Measurements from ENCODE around the gene ATE1.

The ATE1 gene

GRCh38 chr10:121808835-121809234 is 119.0 kb downstream of the ATE1 start:
- Histone ChIP-seq H3K27ac (ENCODE audit: low read depth, low read length) (no peak overlapping the region), H3K9ac (ENCODE audit: low read length in 5 of 5) (no peak overlapping the region), H3K4me3 (ENCODE audit: low read depth in 1 of 5, low read length in 5 of 5) (no peak overlapping the region), H3K27me3 (ENCODE audit: control insufficient read depth in 5 of 5, insufficient read depth in 4 of 5, low read length in 5 of 5) (no peaks in the 10 kb centered on the region), H3K36me3 (ENCODE audit: control insufficient read depth in 5 of 5, insufficient read depth in 5 of 5, low read length in 5 of 5) (peaks cover 0 to 8% (median 3%) of the 10 kb centered on the region in 5 donors), H3K9me3 (ENCODE audit: control insufficient read depth in 5 of 5, low read length in 5 of 5) (no peaks in the 10 kb centered on the region), H3K4me1 (ENCODE audit: control insufficient read depth in 5 of 5, insufficient read depth in 5 of 5, low read length in 5 of 5) (no peaks in the 10 kb centered on the region)

GRCh38 chr10:121804460-121804859 is 123.4 kb downstream of the ATE1 start:
- Histone ChIP-seq H3K27ac (ENCODE audit: low read depth, low read length) (no peak overlapping the region), H3K27me3 (ENCODE audit: control insufficient read depth in 5 of 5, insufficient read depth in 4 of 5, low read length in 5 of 5) (no peaks in the 10 kb centered on the region), H3K4me3 (ENCODE audit: low read depth in 1 of 5, low read length in 5 of 5) (no peak overlapping the region), H3K4me1 (ENCODE audit: control insufficient read depth in 5 of 5, insufficient read depth in 5 of 5, low read length in 5 of 5) (no peaks in the 10 kb centered on the region), H3K9ac (ENCODE audit: low read length in 5 of 5) (no peak overlapping the region), H3K36me3 (ENCODE audit: control insufficient read depth in 5 of 5, insufficient read depth in 5 of 5, low read length in 5 of 5) (peaks cover 0 to 8% (median 0%) of the 10 kb centered on the region in 5 donors), H3K9me3 (ENCODE audit: control insufficient read depth in 5 of 5, low read length in 5 of 5) (no peaks in the 10 kb centered on the region)

- Histone ChIP-seq H3K27me3 (ENCODE audit: control insufficient read depth in 5 of 5, insufficient read depth in 4 of 5, low read length in 5 of 5) (no peaks in the 10 kb centered on the region), H3K4me3 (ENCODE audit: low read depth in 1 of 5, low read length in 5 of 5) (no peak overlapping the region), H3K9me3 (ENCODE audit: control insufficient read depth in 5 of 5, low read length in 5 of 5) (no peaks in the 10 kb centered on the region), H3K27ac (ENCODE audit: low read depth, low read length) (no peak overlapping the region), H3K9ac (ENCODE audit: low read length in 5 of 5) (no peak overlapping the region), H3K4me1 (ENCODE audit: control insufficient read depth in 5 of 5, insufficient read depth in 5 of 5, low read length in 5 of 5) (no peaks in the 10 kb centered on the region), H3K36me3 (ENCODE audit: control insufficient read depth in 5 of 5, insufficient read depth in 5 of 5, low read length in 5 of 5) (peaks cover 0 to 9% (median 3%) of the 10 kb centered on the region in 5 donors)
These were observed 124.2 kb downstream of the ATE1 start for GRCh38 chr10:121803611-121804010.

- Histone ChIP-seq H3K27me3 (ENCODE audit: control insufficient read depth in 5 of 5, insufficient read depth in 4 of 5, low read length in 5 of 5) (no peaks in the 10 kb centered on the region), H3K9ac (ENCODE audit: low read length in 5 of 5) (no peak overlapping the region), H3K27ac (ENCODE audit: low read depth, low read length) (no peak overlapping the region)
These were observed 127.0 kb downstream of the ATE1 start for GRCh38 chr10:121800831-121801230.

GRCh38 chr10:121800146-121800545 is 127.7 kb downstream of the ATE1 start:
- Histone ChIP-seq H3K27ac (ENCODE audit: low read depth, low read length) (no peak overlapping the region), H3K9me3 (ENCODE audit: control insufficient read depth in 5 of 5, low read length in 5 of 5) (no peaks in the 10 kb centered on the region), H3K4me3 (ENCODE audit: low read depth in 1 of 5, low read length in 5 of 5) (no peak overlapping the region), H3K27me3 (ENCODE audit: control insufficient read depth in 5 of 5, insufficient read depth in 4 of 5, low read length in 5 of 5) (no peaks in the 10 kb centered on the region), H3K36me3 (ENCODE audit: control insufficient read depth in 5 of 5, insufficient read depth in 5 of 5, low read length in 5 of 5) (peaks cover 0 to 4% (median 2%) of the 10 kb centered on the region in 5 donors), H3K9ac (ENCODE audit: low read length in 5 of 5) (no peak overlapping the region), H3K4me1 (ENCODE audit: control insufficient read depth in 5 of 5, insufficient read depth in 5 of 5, low read length in 5 of 5) (no peaks in the 10 kb centered on the region)

More at GRCh38 chr10:121800831-121801230, 127.0 kb downstream of the ATE1 start:
- Histone ChIP-seq H3K4me1 (ENCODE audit: control insufficient read depth in 5 of 5, insufficient read depth in 5 of 5, low read length in 5 of 5) (no peaks in the 10 kb centered on the region), H3K36me3 (ENCODE audit: control insufficient read depth in 5 of 5, insufficient read depth in 5 of 5, low read length in 5 of 5) (peaks cover 0 to 4% (median 2%) of the 10 kb centered on the region in 5 donors), H3K9me3 (ENCODE audit: control insufficient read depth in 5 of 5, low read length in 5 of 5) (no peaks in the 10 kb centered on the region), H3K4me3 (ENCODE audit: low read depth in 1 of 5, low read length in 5 of 5) (no peak overlapping the region)

GRCh38 chr10:121797490-121797889 is 130.3 kb downstream of the ATE1 start:
- H3K36me3 ChIP-seq (ENCODE audit: control insufficient read depth in 5 of 5, insufficient read depth in 5 of 5, low read length in 5 of 5): peaks cover 0 to 4% (median 2%) of the 10 kb centered on the region in 5 donors
- H3K9me3 ChIP-seq (ENCODE audit: control insufficient read depth in 5 of 5, low read length in 5 of 5): no peaks in the 10 kb centered on the region
- no peaks in the 10 kb centered on the region for H3K4me1 ChIP-seq (ENCODE audit: control insufficient read depth in 5 of 5, insufficient read depth in 5 of 5, low read length in 5 of 5)
- H3K27ac ChIP-seq (ENCODE audit: low read depth, low read length): no peak overlapping the region
- H3K27me3 ChIP-seq (ENCODE audit: control insufficient read depth in 5 of 5, insufficient read depth in 4 of 5, low read length in 5 of 5): no peaks in the 10 kb centered on the region
- H3K9ac ChIP-seq (ENCODE audit: low read length in 5 of 5): no peak overlapping the region
- H3K4me3 ChIP-seq (ENCODE audit: low read depth in 1 of 5, low read length in 5 of 5): no peak overlapping the region

GRCh38 chr10:121796342-121796741 is 131.5 kb downstream of the ATE1 start:
- Histone ChIP-seq H3K27me3 (ENCODE audit: control insufficient read depth in 5 of 5, insufficient read depth in 4 of 5, low read length in 5 of 5) (no peaks in the 10 kb centered on the region), H3K36me3 (ENCODE audit: control insufficient read depth in 5 of 5, insufficient read depth in 5 of 5, low read length in 5 of 5) (peaks cover 0 to 10% (median 4%) of the 10 kb centered on the region in 5 donors), H3K4me3 (ENCODE audit: low read depth in 1 of 5, low read length in 5 of 5) (no peak overlapping the region), H3K4me1 (ENCODE audit: control insufficient read depth in 5 of 5, insufficient read depth in 5 of 5, low read length in 5 of 5) (no peaks in the 10 kb centered on the region), H3K9ac (ENCODE audit: low read length in 5 of 5) (no peak overlapping the region), H3K27ac (ENCODE audit: low read depth, low read length) (no peak overlapping the region), H3K9me3 (ENCODE audit: control insufficient read depth in 5 of 5, low read length in 5 of 5) (no peaks in the 10 kb centered on the region)

GRCh38 chr10:121792198-121792597 is 135.6 kb downstream of the ATE1 start:
- H3K36me3 ChIP-seq (ENCODE audit: control insufficient read depth in 5 of 5, insufficient read depth in 5 of 5, low read length in 5 of 5): peaks cover 14 to 27% (median 18%) of the 10 kb centered on the region in 5 donors
- no peaks in the 10 kb centered on the region for H3K27me3 ChIP-seq (ENCODE audit: control insufficient read depth in 5 of 5, insufficient read depth in 4 of 5, low read length in 5 of 5)
- no peak overlapping the region for H3K4me3 ChIP-seq (ENCODE audit: low read depth in 1 of 5, low read length in 5 of 5)
- H3K9me3 ChIP-seq (ENCODE audit: control insufficient read depth in 5 of 5, low read length in 5 of 5): no peaks in the 10 kb centered on the region
- no peak overlapping the region for H3K27ac ChIP-seq (ENCODE audit: low read depth, low read length)
- no peak overlapping the region for H3K9ac ChIP-seq (ENCODE audit: low read length in 5 of 5)
- no peaks in the 10 kb centered on the region for H3K4me1 ChIP-seq (ENCODE audit: control insufficient read depth in 5 of 5, insufficient read depth in 5 of 5, low read length in 5 of 5)

GRCh38 chr10:121791761-121792160 is 136.1 kb downstream of the ATE1 start:
- peaks cover 14 to 27% (median 18%) of the 10 kb centered on the region in 5 donors for H3K36me3 ChIP-seq (ENCODE audit: control insufficient read depth in 5 of 5, insufficient read depth in 5 of 5, low read length in 5 of 5)
- H3K4me1 ChIP-seq (ENCODE audit: control insufficient read depth in 5 of 5, insufficient read depth in 5 of 5, low read length in 5 of 5): no peaks in the 10 kb centered on the region
- H3K27me3 ChIP-seq (ENCODE audit: control insufficient read depth in 5 of 5, insufficient read depth in 4 of 5, low read length in 5 of 5): no peaks in the 10 kb centered on the region
- no peak overlapping the region for H3K4me3 ChIP-seq (ENCODE audit: low read depth in 1 of 5, low read length in 5 of 5)
- H3K9me3 ChIP-seq (ENCODE audit: control insufficient read depth in 5 of 5, low read length in 5 of 5): no peaks in the 10 kb centered on the region
- no peak overlapping the region for H3K27ac ChIP-seq (ENCODE audit: low read depth, low read length)
- no peak overlapping the region for H3K9ac ChIP-seq (ENCODE audit: low read length in 5 of 5)

- no peak overlapping the region for H3K27ac ChIP-seq (ENCODE audit: low read depth, low read length)
- no peak overlapping the region for H3K9ac ChIP-seq (ENCODE audit: low read length in 5 of 5)
- peaks cover 14 to 27% (median 18%) of the 10 kb centered on the region in 5 donors for H3K36me3 ChIP-seq (ENCODE audit: control insufficient read depth in 5 of 5, insufficient read depth in 5 of 5, low read length in 5 of 5)
- no peaks in the 10 kb centered on the region for H3K4me1 ChIP-seq (ENCODE audit: control insufficient read depth in 5 of 5, insufficient read depth in 5 of 5, low read length in 5 of 5)
- no peaks in the 10 kb centered on the region for H3K9me3 ChIP-seq (ENCODE audit: control insufficient read depth in 5 of 5, low read length in 5 of 5)
- H3K27me3 ChIP-seq (ENCODE audit: control insufficient read depth in 5 of 5, insufficient read depth in 4 of 5, low read length in 5 of 5): no peaks in the 10 kb centered on the region
- no peak overlapping the region for H3K4me3 ChIP-seq (ENCODE audit: low read depth in 1 of 5, low read length in 5 of 5)
These were observed 139.1 kb downstream of the ATE1 start for GRCh38 chr10:121788717-121789116.

GRCh38 chr10:121788115-121788514 is 139.7 kb downstream of the ATE1 start:
- Histone ChIP-seq H3K27me3 (ENCODE audit: control insufficient read depth in 5 of 5, insufficient read depth in 4 of 5, low read length in 5 of 5) (no peaks in the 10 kb centered on the region), H3K9ac (ENCODE audit: low read length in 5 of 5) (no peak overlapping the region), H3K4me1 (ENCODE audit: control insufficient read depth in 5 of 5, insufficient read depth in 5 of 5, low read length in 5 of 5) (no peaks in the 10 kb centered on the region), H3K27ac (ENCODE audit: low read depth, low read length) (no peak overlapping the region), H3K4me3 (ENCODE audit: low read depth in 1 of 5, low read length in 5 of 5) (no peak overlapping the region), H3K9me3 (ENCODE audit: control insufficient read depth in 5 of 5, low read length in 5 of 5) (no peaks in the 10 kb centered on the region), H3K36me3 (ENCODE audit: control insufficient read depth in 5 of 5, insufficient read depth in 5 of 5, low read length in 5 of 5) (peaks cover 14 to 27% (median 18%) of the 10 kb centered on the region in 5 donors)

Data from subcutaneous abdominal adipose tissue (tissue), 5 donors.